ENCODE measurements around the gene BIN1.

Gene BIN1

GRCh38 chr2:127046579-127046978 is 60.4 kb downstream of the BIN1 start:
- Histone ChIP-seq H3K27ac (ENCODE audit: low read length) (no peak overlapping the region), H3K36me3 (ENCODE audit: control insufficient read depth in 1 of 2, insufficient read depth in 2 of 2, low read length in 2 of 2) (peaks cover 3 to 4% of the 10 kb centered on the region in 2 donors), H3K9me3 (ENCODE audit: control insufficient read depth in 1 of 2, low read length in 2 of 2) (no peaks in the 10 kb centered on the region), H3K4me3 (ENCODE audit: low read depth in 1 of 2, low read length in 2 of 2) (no peak overlapping the region), H3K4me1 (ENCODE audit: control insufficient read depth in 1 of 2, insufficient read depth in 2 of 2, low read length in 2 of 2) (no peaks in the 10 kb centered on the region), H3K27me3 (ENCODE audit: low read depth, low read length) (no peaks in the 10 kb centered on the region)

DNA sequence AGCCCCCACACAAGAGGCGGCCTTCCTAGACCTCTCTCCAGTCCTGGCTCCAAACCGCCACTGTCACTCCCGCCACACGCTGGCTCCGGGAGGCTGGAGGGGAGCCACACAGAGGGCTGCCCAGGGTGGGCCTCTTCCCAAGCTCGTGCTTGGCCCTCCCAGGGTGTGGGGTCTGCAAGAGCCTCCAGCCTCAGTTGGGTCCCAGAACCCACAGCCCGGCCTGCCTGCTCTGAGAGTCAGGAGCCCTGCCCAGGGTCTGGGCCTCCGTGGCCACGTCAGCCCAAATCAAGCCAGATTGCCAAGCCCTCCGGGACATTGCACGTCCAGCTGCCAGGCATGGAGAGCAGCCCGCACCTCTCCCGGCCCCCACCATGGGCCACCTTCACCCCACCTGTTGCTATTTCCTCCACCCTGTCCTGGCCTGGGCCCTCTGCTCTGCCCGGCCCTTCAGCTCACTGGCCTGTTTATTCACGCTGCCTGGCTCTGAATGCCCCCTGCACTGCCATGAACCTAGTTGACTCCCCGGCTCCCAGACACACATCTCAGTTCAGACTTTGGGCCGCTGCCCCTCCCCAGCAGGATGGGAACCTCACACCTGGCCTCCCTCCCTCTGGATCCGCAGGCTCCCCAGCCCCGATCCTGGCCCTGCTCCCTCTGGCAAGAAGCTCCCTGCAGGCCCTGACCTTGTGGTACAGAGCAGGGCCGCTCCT is 61.0 kb downstream of the BIN1 start:
- Histone ChIP-seq H3K27me3 (ENCODE audit: low read depth, low read length) (no peaks in the 10 kb centered on the region), H3K36me3 (ENCODE audit: control insufficient read depth in 1 of 2, insufficient read depth in 2 of 2, low read length in 2 of 2) (peaks cover 3 to 4% of the 10 kb centered on the region in 2 donors), H3K27ac (ENCODE audit: low read length) (no peak overlapping the region), H3K4me1 (ENCODE audit: control insufficient read depth in 1 of 2, insufficient read depth in 2 of 2, low read length in 2 of 2) (no peaks in the 10 kb centered on the region), H3K9me3 (ENCODE audit: control insufficient read depth in 1 of 2, low read length in 2 of 2) (no peaks in the 10 kb centered on the region), H3K4me3 (ENCODE audit: low read depth in 1 of 2, low read length in 2 of 2) (no peak overlapping the region)

DNA sequence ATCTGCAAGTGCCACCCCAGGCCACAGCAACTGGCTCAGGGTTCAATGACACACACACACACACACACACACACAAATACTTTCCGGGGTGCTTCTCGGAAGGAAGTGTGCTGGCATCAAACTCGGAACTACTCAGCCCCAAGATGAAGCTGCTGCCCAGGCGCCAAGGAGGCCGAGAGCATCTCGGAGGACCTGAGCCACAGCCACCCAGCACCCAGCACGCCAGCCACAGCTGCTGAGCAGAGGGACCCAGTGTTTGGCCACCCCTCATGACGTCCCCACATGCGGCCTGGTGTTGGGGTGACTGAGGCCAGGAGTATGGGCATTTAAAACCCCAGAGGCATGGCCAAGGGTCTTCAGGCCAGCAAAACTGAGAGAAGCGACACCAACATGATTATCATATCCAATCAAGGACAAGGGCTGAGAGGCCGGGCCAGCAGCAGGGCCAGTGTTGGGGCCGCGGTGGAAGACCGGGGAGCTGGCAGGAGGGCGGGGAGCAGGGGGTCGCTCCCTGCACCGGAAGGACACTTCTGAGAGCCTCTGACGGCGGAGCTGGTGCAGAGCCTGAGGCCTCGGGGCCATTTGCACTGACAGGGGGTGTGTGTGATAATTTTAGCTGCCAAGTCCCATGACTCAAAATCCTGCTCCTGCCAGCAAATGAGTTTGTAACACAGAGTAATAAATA is 61.8 kb downstream of the BIN1 start:
- Histone ChIP-seq H3K36me3 (ENCODE audit: control insufficient read depth in 1 of 2, insufficient read depth in 2 of 2, low read length in 2 of 2) (peaks cover 3 to 4% of the 10 kb centered on the region in 2 donors), H3K27ac (ENCODE audit: low read length) (no peak overlapping the region), H3K9me3 (ENCODE audit: control insufficient read depth in 1 of 2, low read length in 2 of 2) (no peaks in the 10 kb centered on the region), H3K4me3 (ENCODE audit: low read depth in 1 of 2, low read length in 2 of 2) (no peak overlapping the region), H3K4me1 (ENCODE audit: control insufficient read depth in 1 of 2, insufficient read depth in 2 of 2, low read length in 2 of 2) (no peaks in the 10 kb centered on the region), H3K27me3 (ENCODE audit: low read depth, low read length) (no peaks in the 10 kb centered on the region)

GRCh38 chr2:127044165-127044718 is 62.7 kb downstream of the BIN1 start:
- peaks cover 3 to 4% of the 10 kb centered on the region in 2 donors for H3K36me3 ChIP-seq (ENCODE audit: control insufficient read depth in 1 of 2, insufficient read depth in 2 of 2, low read length in 2 of 2)
- no peak overlapping the region for H3K27ac ChIP-seq (ENCODE audit: low read length)
- H3K4me1 ChIP-seq (ENCODE audit: control insufficient read depth in 1 of 2, insufficient read depth in 2 of 2, low read length in 2 of 2) = no peaks in the 10 kb centered on the region
- no peaks in the 10 kb centered on the region for H3K9me3 ChIP-seq (ENCODE audit: control insufficient read depth in 1 of 2, low read length in 2 of 2)
- H3K27me3 ChIP-seq (ENCODE audit: low read depth, low read length) = no peaks in the 10 kb centered on the region
- H3K4me3 ChIP-seq (ENCODE audit: low read depth in 1 of 2, low read length in 2 of 2) = no peak overlapping the region

- Histone ChIP-seq H3K27ac (ENCODE audit: low read length) (no peak overlapping the region), H3K4me1 (ENCODE audit: control insufficient read depth in 1 of 2, insufficient read depth in 2 of 2, low read length in 2 of 2) (no peaks in the 10 kb centered on the region), H3K27me3 (ENCODE audit: low read depth, low read length) (no peaks in the 10 kb centered on the region)
Measured at GRCh38 chr2:127043367-127044164, 63.4 kb downstream of the BIN1 start.

GRCh38 chr2:127041259-127041970 is 65.5 kb downstream of the BIN1 start:
- Histone ChIP-seq H3K9me3 (ENCODE audit: control insufficient read depth in 1 of 2, low read length in 2 of 2) (no peaks in the 10 kb centered on the region), H3K4me1 (ENCODE audit: control insufficient read depth in 1 of 2, insufficient read depth in 2 of 2, low read length in 2 of 2) (no peaks in the 10 kb centered on the region), H3K36me3 (ENCODE audit: control insufficient read depth in 1 of 2, insufficient read depth in 2 of 2, low read length in 2 of 2) (no peaks in the 10 kb centered on the region), H3K27me3 (ENCODE audit: low read depth, low read length) (no peaks in the 10 kb centered on the region), H3K27ac (ENCODE audit: low read length) (no peak overlapping the region), H3K4me3 (ENCODE audit: low read depth in 1 of 2, low read length in 2 of 2) (no peak overlapping the region)

More at GRCh38 chr2:127043367-127044164, 63.4 kb downstream of the BIN1 start:
- no peak overlapping the region for H3K4me3 ChIP-seq (ENCODE audit: low read depth in 1 of 2, low read length in 2 of 2)
- no peaks in the 10 kb centered on the region for H3K9me3 ChIP-seq (ENCODE audit: control insufficient read depth in 1 of 2, low read length in 2 of 2)
- H3K36me3 ChIP-seq (ENCODE audit: control insufficient read depth in 1 of 2, insufficient read depth in 2 of 2, low read length in 2 of 2) = peaks cover 0 to under 1% of the 10 kb centered on the region in 2 donors

DNA sequence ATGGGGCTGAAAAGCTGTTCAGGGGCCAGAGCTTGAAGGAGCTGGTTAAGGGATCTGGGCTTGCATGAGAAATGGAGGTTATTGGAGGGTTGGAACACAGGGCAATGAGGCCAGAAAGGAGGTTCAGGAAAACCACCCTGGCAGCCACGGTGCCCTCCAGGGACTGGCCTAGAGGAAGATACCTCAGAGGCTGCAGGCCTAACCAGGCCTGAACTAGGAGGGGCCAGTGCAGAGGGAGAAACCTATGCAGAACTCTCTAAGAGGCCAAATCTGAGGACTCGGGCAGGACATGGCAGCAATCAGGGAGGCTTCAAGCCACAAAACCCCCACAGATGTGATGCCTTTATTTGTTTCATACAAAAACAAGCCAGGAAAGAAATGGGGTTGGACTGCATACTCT is 66.8 kb downstream of the BIN1 start:
- Histone ChIP-seq H3K4me1 (ENCODE audit: control insufficient read depth in 1 of 2, insufficient read depth in 2 of 2, low read length in 2 of 2) (no peaks in the 10 kb centered on the region), H3K9me3 (ENCODE audit: control insufficient read depth in 1 of 2, low read length in 2 of 2) (no peaks in the 10 kb centered on the region), H3K27me3 (ENCODE audit: low read depth, low read length) (no peaks in the 10 kb centered on the region), H3K27ac (ENCODE audit: low read length) (no peak overlapping the region), H3K36me3 (ENCODE audit: control insufficient read depth in 1 of 2, insufficient read depth in 2 of 2, low read length in 2 of 2) (no peaks in the 10 kb centered on the region), H3K4me3 (ENCODE audit: low read depth in 1 of 2, low read length in 2 of 2) (no peak overlapping the region)

DNA sequence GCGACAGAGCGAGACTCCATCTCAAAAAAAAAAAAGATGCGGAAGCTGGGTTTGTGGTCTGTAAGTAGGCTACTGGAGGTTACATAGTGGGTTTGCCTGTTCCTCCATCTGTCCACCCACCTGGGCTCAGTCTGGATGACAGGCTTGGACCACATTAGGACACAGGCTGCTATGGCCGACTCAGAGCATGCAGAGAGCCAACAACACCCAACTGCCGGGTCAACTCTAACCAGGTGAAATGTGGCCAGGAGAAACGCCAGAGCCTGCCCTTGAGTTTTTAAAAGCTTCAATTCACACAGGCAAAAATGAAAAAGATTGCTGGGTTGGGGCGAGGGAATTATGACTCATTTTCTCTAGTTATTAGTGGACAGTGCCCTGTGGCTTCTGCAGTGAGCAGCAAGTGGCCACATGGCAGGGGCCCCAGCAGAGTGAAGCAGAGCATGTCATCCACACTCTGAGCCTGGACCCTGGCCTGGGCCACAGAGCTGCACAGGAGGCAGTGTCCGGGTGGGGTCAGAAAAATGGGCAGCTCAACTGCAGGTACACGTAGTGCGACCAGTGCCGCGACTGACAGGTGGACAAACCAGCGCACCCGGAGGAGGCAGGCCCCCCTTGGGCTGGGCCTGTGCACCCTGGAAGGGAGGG is 67.4 kb downstream of the BIN1 start:
- Histone ChIP-seq H3K9me3 (ENCODE audit: control insufficient read depth in 1 of 2, low read length in 2 of 2) (no peaks in the 10 kb centered on the region), H3K36me3 (ENCODE audit: control insufficient read depth in 1 of 2, insufficient read depth in 2 of 2, low read length in 2 of 2) (no peaks in the 10 kb centered on the region), H3K4me3 (ENCODE audit: low read depth in 1 of 2, low read length in 2 of 2) (no peak overlapping the region), H3K27ac (ENCODE audit: low read length) (no peak overlapping the region), H3K27me3 (ENCODE audit: low read depth, low read length) (no peaks in the 10 kb centered on the region), H3K4me1 (ENCODE audit: control insufficient read depth in 1 of 2, insufficient read depth in 2 of 2, low read length in 2 of 2) (no peaks in the 10 kb centered on the region)

GRCh38 chr2:127037476-127037875 is 69.5 kb downstream of the BIN1 start:
- H3K27ac ChIP-seq (ENCODE audit: low read length) = no peak overlapping the region
- H3K27me3 ChIP-seq (ENCODE audit: low read depth, low read length) = no peaks in the 10 kb centered on the region
- no peaks in the 10 kb centered on the region for H3K4me1 ChIP-seq (ENCODE audit: control insufficient read depth in 1 of 2, insufficient read depth in 2 of 2, low read length in 2 of 2)

GRCh38 chr2:127034883-127035611 is 71.9 kb downstream of the BIN1 start:
- H3K9me3 ChIP-seq (ENCODE audit: control insufficient read depth in 1 of 2, low read length in 2 of 2) = no peaks in the 10 kb centered on the region
- H3K4me3 ChIP-seq (ENCODE audit: low read depth in 1 of 2, low read length in 2 of 2) = no peak overlapping the region
- H3K27me3 ChIP-seq (ENCODE audit: low read depth, low read length) = no peaks in the 10 kb centered on the region
- no peak overlapping the region for H3K27ac ChIP-seq (ENCODE audit: low read length)
- H3K36me3 ChIP-seq (ENCODE audit: control insufficient read depth in 1 of 2, insufficient read depth in 2 of 2, low read length in 2 of 2) = no peaks in the 10 kb centered on the region
- no peaks in the 10 kb centered on the region for H3K4me1 ChIP-seq (ENCODE audit: control insufficient read depth in 1 of 2, insufficient read depth in 2 of 2, low read length in 2 of 2)

More at GRCh38 chr2:127037476-127037875, 69.5 kb downstream of the BIN1 start:
- no peaks in the 10 kb centered on the region for H3K9me3 ChIP-seq (ENCODE audit: control insufficient read depth in 1 of 2, low read length in 2 of 2)
- no peaks in the 10 kb centered on the region for H3K36me3 ChIP-seq (ENCODE audit: control insufficient read depth in 1 of 2, insufficient read depth in 2 of 2, low read length in 2 of 2)
- no peak overlapping the region for H3K4me3 ChIP-seq (ENCODE audit: low read depth in 1 of 2, low read length in 2 of 2)
